CMK (cell line): ENCODE results near the gene TMBIM6.

Experiments used
- DNase-seq: peaks from one replicate; pipeline ENCODE4 v3.0.0-alpha.2; 2010; ENCODE audit warnings: low read depth

The TMBIM6 gene

DNA sequence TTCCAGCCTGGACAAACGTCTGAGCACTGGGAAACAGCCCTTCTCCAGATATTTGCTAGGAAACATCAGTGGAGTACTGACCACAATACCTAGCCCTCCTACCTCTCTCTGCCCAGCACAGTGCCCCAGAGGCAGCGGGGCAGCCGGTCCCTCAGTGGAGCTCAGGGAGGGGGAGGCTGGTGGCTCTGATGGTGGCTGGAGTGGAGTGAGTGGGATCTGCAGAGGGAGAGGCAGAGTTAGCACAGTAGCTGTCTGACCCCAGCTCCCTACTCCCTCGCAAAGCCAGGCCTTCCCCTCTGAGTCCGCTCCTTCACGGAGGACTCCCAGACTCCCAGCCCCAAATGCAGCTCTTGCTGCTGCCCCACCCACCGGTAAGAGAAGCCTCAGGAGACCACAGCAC, 56.9 kb downstream of the TMBIM6 start:
- no peak for DNase-seq

- DNase-seq: no peak
These were observed 57.6 kb downstream of the TMBIM6 start for GRCh38 chr12:49798934-49799333.

GRCh38 chr12:49800421-49801140, 59.2 kb downstream of the TMBIM6 start:
- DNase-seq: no peak

DNA sequence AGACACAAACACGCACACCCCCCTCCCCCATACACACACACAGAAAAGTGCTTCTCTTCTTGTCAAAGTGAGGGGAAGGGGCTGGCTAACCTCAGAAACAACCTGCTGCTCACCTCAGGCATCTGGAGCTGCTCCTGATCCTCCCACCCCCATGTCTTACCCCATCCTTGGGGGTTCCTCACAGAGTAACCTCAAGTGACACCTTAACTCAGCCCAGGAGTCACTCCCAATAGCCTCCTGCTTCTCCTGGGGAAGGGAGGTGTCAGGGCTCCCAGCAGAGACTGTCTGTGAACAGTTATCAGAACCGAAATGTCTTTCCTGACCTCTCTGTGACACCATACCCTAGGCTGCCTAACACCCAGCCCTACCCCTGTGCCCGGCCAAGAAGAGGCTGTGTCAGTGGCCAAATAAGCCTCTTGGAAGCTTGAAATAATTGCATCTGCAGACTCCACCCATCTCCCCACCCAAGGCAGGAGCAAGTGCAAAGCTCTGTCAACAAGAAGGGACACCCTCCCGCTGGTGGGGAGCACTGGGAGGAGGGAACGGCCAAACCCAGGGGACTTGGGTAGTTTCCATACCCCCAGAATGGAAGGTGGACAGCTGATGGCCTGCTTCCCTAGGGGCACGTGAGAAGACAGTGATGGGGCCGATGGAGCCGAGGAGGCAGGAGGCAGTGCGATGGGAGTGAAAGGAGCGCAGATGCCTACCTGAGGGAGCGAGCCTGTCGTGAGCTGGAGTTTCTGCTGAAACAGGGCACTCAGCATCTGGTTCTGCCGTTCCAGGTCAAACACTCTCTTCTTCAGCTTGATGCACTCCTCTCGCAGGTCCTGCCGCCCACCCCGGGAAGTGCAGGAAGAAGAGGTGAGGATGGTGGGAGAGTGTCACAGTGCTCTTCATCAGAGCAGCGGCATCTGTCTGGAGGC, 60.0 kb downstream of the TMBIM6 start:
- no peak for DNase-seq

DNA sequence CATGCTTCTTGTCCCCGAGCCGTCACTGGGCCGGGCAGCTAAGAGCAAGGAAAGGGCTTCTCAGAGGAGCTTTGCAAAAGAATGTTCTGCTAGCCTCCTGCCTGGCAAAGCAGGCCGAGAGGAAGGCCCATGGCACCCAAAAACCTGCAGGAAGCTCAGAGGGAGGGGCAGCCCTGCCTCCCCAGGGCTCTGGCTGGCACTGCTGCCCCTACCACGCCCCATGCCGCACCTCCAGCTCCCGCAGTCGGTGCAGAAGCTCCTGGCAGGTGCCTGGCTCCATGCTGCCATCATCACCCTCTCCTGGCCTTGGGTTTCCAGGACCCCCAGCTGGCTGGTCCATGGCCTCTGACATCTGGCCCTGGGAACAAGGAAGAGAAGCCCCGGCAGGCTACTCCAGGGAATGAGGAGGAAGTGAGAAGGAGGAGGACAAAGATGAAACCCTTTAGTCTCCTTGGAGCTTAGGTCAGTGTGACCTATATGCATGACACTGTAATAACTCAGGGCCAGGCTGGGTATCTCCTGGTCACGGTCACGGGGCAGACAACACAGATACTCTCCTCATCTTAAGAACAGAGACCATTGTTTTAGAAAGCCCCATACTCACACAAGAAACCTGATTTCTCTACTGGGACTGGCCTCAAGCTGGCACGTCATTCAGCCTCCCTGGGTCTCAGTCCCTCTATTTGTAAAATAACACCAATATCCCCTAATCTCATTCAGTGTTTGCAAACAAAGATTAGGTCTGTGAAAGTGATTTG, 62.5 kb downstream of the TMBIM6 start:
- no peak for DNase-seq

GRCh38 chr12:49804821-49805220, 63.5 kb downstream of the TMBIM6 start:
- DNase-seq: no peak

DNA sequence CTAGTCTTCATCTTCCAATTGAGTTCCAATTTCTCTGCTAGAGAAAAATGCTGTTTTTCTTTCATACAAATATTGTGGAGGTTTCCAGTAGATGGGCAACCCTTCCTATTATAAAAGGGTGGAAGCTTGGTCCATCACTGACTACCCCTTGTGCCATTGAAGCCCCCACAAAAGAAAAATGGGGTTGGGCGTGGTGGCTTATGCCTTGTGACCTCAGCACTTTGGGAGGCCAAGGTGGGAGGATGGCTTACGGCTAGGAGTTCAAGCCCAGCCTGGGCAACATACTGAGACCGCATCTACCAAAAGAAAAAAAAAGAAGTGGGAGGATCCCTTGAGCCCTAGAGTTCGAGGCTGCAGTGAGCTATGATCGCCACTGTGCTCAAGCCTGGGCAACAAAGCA, 64.1 kb downstream of the TMBIM6 start:
- no peak for DNase-seq

GRCh38 chr12:49806321-49806813, 65.0 kb downstream of the TMBIM6 start:
- no peak for DNase-seq

- no peak for DNase-seq
These were observed 65.5 kb downstream of the TMBIM6 start for GRCh38 chr12:49806877-49807276.

DNA sequence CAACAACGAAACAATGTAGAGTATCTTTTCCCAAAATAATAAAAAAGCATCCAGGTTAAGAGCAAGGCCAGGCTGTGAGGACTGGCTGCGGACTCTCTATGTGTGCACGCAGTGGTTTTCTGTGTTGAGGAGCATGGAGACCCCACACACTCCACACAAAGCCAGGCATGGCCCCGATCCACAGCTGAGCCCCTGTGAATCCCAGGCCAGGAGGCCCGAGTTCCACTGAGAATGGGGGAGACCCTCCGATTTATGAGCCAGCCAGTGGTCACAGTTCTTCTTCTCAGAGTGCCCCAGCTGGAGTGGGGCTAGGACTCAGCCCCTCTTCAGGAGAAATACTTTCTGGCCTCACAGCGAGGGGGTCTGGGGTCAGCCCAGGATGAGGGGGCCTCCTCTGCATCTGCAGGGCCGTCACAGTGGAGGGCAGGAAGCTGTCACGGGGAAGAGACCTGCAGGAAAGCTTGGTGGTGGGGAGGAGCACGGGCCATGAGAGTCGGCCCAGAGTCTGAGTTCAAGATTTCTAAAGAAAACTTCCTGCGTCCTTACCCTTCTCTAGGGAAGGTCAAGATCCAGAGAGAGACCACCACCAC, 66.7 kb downstream of the TMBIM6 start:
- DNase-seq: no peak

DNA sequence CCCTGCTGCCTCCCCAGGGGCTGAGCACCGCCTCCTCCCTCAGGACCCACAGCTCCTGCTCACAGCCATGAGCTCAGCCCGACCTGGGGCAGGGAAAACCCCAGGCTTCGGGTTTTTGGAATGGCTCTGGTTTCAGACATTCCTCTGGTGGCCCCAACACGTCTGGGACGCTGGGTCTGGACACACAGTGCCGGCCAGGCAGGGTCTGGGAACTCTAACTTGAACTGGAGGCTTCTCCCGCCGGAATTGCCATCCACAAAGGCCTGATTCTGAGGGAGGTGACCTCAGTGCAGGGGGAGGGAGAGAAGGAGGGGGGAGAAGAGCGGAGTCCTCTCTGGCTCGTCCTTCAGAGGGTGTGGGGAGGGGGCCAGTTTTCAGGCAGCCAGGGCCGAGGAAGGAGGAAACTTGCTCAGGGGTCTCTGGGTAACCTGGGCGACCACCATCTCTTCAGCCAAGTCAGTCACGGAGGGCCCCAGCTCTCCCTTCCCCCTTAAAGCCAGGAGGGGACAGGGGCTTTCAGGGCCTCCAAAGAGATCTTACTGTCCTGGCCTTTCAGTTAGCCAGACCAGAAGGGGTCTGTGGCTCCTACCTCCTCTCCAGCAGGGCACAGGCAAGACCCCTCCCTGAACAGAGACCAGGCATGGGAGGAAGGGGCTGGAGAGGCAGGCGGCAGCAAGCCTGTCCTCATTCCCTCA, 67.5 kb downstream of the TMBIM6 start:
- no peak for DNase-seq

- no peak for DNase-seq
These were observed 68.1 kb downstream of the TMBIM6 start for GRCh38 chr12:49809381-49809905.

GRCh38 chr12:49809906-49810389, 68.6 kb downstream of the TMBIM6 start:
- no peak for DNase-seq

- no peak for DNase-seq
These were observed 69.8 kb downstream of the TMBIM6 start for GRCh38 chr12:49811136-49811535.

- DNase-seq: no peak
These were observed 70.6 kb downstream of the TMBIM6 start for GRCh38 chr12:49811961-49812401.

DNA sequence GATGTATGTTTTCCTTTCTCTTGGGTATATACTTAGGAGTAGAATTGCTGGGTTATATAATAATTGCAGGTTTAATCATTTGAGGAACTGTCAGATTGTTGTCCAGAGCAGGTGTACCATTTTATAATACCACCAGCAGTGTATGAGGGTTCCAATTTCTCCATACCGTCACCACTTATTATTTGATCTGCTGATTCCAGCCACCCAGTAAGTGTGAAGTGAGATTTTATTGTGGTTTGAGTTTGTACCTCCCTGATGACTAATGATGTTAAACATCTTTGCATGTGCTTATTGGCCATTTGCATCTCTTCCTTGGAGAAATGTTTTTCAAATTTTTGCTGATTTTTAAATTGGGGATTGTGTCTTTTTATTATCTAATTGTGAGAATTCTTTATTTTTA, 71.8 kb downstream of the TMBIM6 start:
- DNase-seq: no peak
